PC-9 (cell line): ENCODE data around the gene HSPA12A.

Experiments used
- CTCF ChIP-seq: fragments of 200-600 bp; sonication (generic); conservative IDR thresholded peaks from 2 replicates; pipeline ENCODE4 v1.6.1; 2017; ENCODE audit warnings: mixed run types, antibody characterized with exemption, mild to moderate bottlenecking, moderate library complexity
- EZH2 ChIP-seq: fragments of 200-600 bp; sonication (generic); IDR thresholded peaks from 2 replicates; pipeline ENCODE4 v1.8.0; 2017; ENCODE audit warnings: antibody characterized with exemption, low read depth

- TF ChIP-seq CTCF (no peak), EZH2 (no peak)
Measured at GRCh38 chr10:116753759-116754158, 11.4 kb upstream of the HSPA12A start.
